HepG2 (cell line): ENCODE data around the gene ZNF655. TPM values are rescaled to one million over a fixed set of nuclear protein-coding genes. Genes with fewer than 3 reads are reported as not detected.

Source experiments
- ATAC-seq: fragments of 200-7000 bp; cut with Tn5 transposase; 3 replicates; pipeline ENCODE4 v1.9.1; 2020; ENCODE audit warnings: mild to moderate bottlenecking, moderate library complexity
- BruUV-seq: library from RNA; stranded (reverse); fragments of 400-500 nt; replicated peaks from 2 replicates; lab custom pipeline; 2021; lab: Mats Ljungman, UMichigan
- CTCF ChIA-PET: fragments of 300-600 bp; formaldehyde crosslinking; extraction: SDS; loops from one replicate; lab custom pipeline; 2021; ENCODE audit warnings: low total read pairs, inconsistent platforms, low intra/inter-chr PET ratio; lab: Yijun Ruan, JAX
- POLR2A ChIA-PET: fragments of 350-600 bp; sonication (Branson Sonifier 250); formaldehyde crosslinking; loops from one replicate; lab custom pipeline; 2020; ENCODE audit warnings: antibody characterized with exemption, inconsistent platforms; lab: Yijun Ruan, JAX
- DNase-seq: peaks from one replicate; pipeline ENCODE4 v3.0.0-alpha.2; 2015; ENCODE audit warnings: low spot score
- FAIRE-seq: peaks from 3 replicates; lab custom pipeline; 2011; peaks lifted over from hg19 to GRCh38; lab: Jason Lieb, UNC
- H2AFZ ChIP-seq: one replicate; pipeline ENCODE4 v1.6.1; 2011; ENCODE audit warnings: low read length, inconsistent platforms
- H3K27ac ChIP-seq: fragments of 300-600 bp; 3 replicates; pipeline ENCODE4 v1.8.0; 2011; ENCODE audit warnings: mixed run types, mild to moderate bottlenecking, mixed read lengths, low read length, inconsistent platforms; ENCODE audit not compliant: insufficient read depth; ENCODE audit errors: extremely low read length
- H3K27me3 ChIP-seq, 2 experiments: fragments of 200-600 bp in 1 of 2; 2 replicates in 1 of 2; 3 replicates in 1 of 2; pipeline versions ENCODE4 v1.6.0 to v1.8.0; 2011; ENCODE audit warnings: low read length in 2 of 2, mild to moderate bottlenecking in 2 of 2, moderate library complexity in 2 of 2, inconsistent platforms in 1 of 2; ENCODE audit not compliant: insufficient read depth in 2 of 2, control insufficient read depth in 1 of 2
- H3K36me3 ChIP-seq, 2 experiments: fragments of 200-600 bp in 1 of 2; replicated peaks in 1 of 2; 2 replicates in 1 of 2; 3 replicates in 1 of 2; pipeline versions ENCODE4 v1.5.1 to v1.8.0; 2011; ENCODE audit warnings: low read length in 2 of 2, inconsistent platforms in 1 of 2; ENCODE audit not compliant: insufficient read depth in 2 of 2, control insufficient read depth in 1 of 2
- H3K4me1 ChIP-seq: 2 replicates; pipeline ENCODE4 v1.5.1; 2012; ENCODE audit warnings: low read length, inconsistent platforms; ENCODE audit not compliant: insufficient read depth
- H3K4me2 ChIP-seq: 2 replicates; pipeline ENCODE4 v1.6.0; 2011; ENCODE audit warnings: low read depth, low read length, inconsistent platforms
- H3K4me3 ChIP-seq, 3 experiments: fragments of 200-600 bp in 1 of 3; sonication (generic), shearing (Covaris generic) in 1 of 3; replicated peaks in 1 of 3; 2 replicates each; pipeline ENCODE4 v1.5.1; 2011 to 2016; ENCODE audit warnings: low read length in 3 of 3, inconsistent platforms in 2 of 3, low read depth in 2 of 3, mild to moderate bottlenecking in 2 of 3, control low read depth in 1 of 3, mixed read lengths in 1 of 3; ENCODE audit not compliant: insufficient read depth in 1 of 3
- H3K79me2 ChIP-seq: one replicate; pipeline ENCODE4 v1.6.1; 2011; ENCODE audit warnings: low read length, inconsistent platforms; ENCODE audit not compliant: insufficient read depth
- H3K9ac ChIP-seq: 2 replicates; pipeline ENCODE4 v1.6.0; 2011; ENCODE audit warnings: mild to moderate bottlenecking, low read depth, low read length, inconsistent platforms; ENCODE audit not compliant: insufficient read depth
- H3K9me3 ChIP-seq: 2 replicates; pipeline ENCODE4 v1.5.1; 2012; ENCODE audit warnings: mild to moderate bottlenecking, low read length
- H4K20me1 ChIP-seq: 2 replicates; pipeline ENCODE4 v1.6.0; 2011; ENCODE audit warnings: inconsistent platforms, mild to moderate bottlenecking, low read length, moderate library complexity; ENCODE audit not compliant: insufficient read depth
- FOXA1 ChIP-seq, 2 experiments: fragments of 450-650 bp in 1 of 2; sonication (generic) in 1 of 2; formaldehyde crosslinking in 1 of 2; IDR thresholded peaks; 2 replicates each; pipeline versions ENCODE4 v1.4.0 to v1.6.1; 2016 to 2020; ENCODE audit warnings: missing genetic modification reagents in 1 of 2
- GLMP ChIP-seq: sonication (generic); formaldehyde crosslinking; IDR thresholded peaks from 2 replicates; pipeline ENCODE4 v1.9.0; 2021; ENCODE audit warnings: missing genetic modification reagents, mild to moderate bottlenecking, borderline replicate concordance
- RBFOX2 ChIP-seq: fragments of 200-400 bp; formaldehyde crosslinking; IDR thresholded peaks from 2 replicates; pipeline ENCODE4 v1.6.1; 2017; ENCODE audit warnings: low read depth, mild to moderate bottlenecking, low read length
- YY1 ChIP-seq: IDR thresholded peaks from 2 replicates; pipeline ENCODE4 v1.6.1; 2011; ENCODE audit warnings: low read length, low read depth, moderate library complexity, mild to moderate bottlenecking; ENCODE audit not compliant: insufficient read depth, insufficient replicate concordance
- ZBTB2 ChIP-seq: sonication (generic); formaldehyde crosslinking; IDR thresholded peaks from 2 replicates; pipeline ENCODE4 v1.8.0; 2022; ENCODE audit warnings: low read depth, missing genetic modification reagents
- ZBTB8A ChIP-seq: sonication (generic); formaldehyde crosslinking; IDR thresholded peaks from 2 replicates; pipeline ENCODE4 v1.4.0; 2020; ENCODE audit warnings: mild to moderate bottlenecking, low read depth, missing genetic modification reagents, borderline replicate concordance
- ZC3H4 ChIP-seq: sonication (generic); formaldehyde crosslinking; IDR thresholded peaks from 2 replicates; pipeline ENCODE4 v1.4.0; 2020; ENCODE audit warnings: missing genetic modification reagents, borderline replicate concordance
- ZFP36L1 ChIP-seq: sonication (generic); formaldehyde crosslinking; IDR thresholded peaks from 2 replicates; pipeline ENCODE4 v1.8.0; 2022; ENCODE audit warnings: mild to moderate bottlenecking, missing genetic modification reagents, moderate library complexity
- ZNF275 ChIP-seq: sonication (generic); formaldehyde crosslinking; IDR thresholded peaks from 2 replicates; pipeline ENCODE4 v1.8.0; 2022; ENCODE audit warnings: missing genetic modification reagents, mild to moderate bottlenecking, inconsistent platforms, borderline replicate concordance
- ZNF766 ChIP-seq: sonication (generic); formaldehyde crosslinking; IDR thresholded peaks from 2 replicates; pipeline ENCODE4 v1.5.0; 2020; ENCODE audit warnings: missing genetic modification reagents, borderline replicate concordance
- ZNF780A ChIP-seq: sonication (generic); formaldehyde crosslinking; IDR thresholded peaks from 2 replicates; pipeline ENCODE4 v1.8.0; 2022; ENCODE audit warnings: mild to moderate bottlenecking, missing genetic modification reagents, moderate library complexity
- ZNF839 ChIP-seq: sonication (generic); formaldehyde crosslinking; IDR thresholded peaks from 2 replicates; pipeline ENCODE4 v1.4.0; 2020; ENCODE audit warnings: missing genetic modification reagents, mild to moderate bottlenecking, borderline replicate concordance
- WGBS: methylation state at CpG from one replicate; pipeline ENCODE4 v1.1.6; 2017; ENCODE audit warnings: low lambda C conversion rate; 5-methylcytosine and 5-hydroxymethylcytosine counted together
- in situ Hi-C: cut with HindIII; loops from 2 replicates; pipeline ENCODE4 v1.10.0; 2017; ENCODE audit warnings: low pct_unique_long_range_greater_than_20kb; ENCODE audit not compliant: extremely low pct_ligation_motif_present
- intact Hi-C: fragments of 100-400 bp; cut with micrococcal nuclease; formaldehyde crosslinking; loops from one replicate; pipeline ENCODE4 v1.10.0; 2022; ENCODE audit not compliant: unreplicated experiment
- polyA plus RNA-seq, 8 experiments: library from polyadenylated mRNA; depleted of rRNA in 3 of 8; stranded (reverse) in 7 of 8; unstranded in 1 of 8; fragments of >200 nt; fragmentation: Illumina TruSeq in 4 of 8; extraction: Trizol in 4 of 8; gene quantifications; 2 replicates each; pipeline versions ENCODE4 v1.2.1 to v1.2.3, GENCODE V29; 2011 to 2016; ENCODE audit warnings: low read depth in 4 of 8, missing spikeins in 1 of 8, mixed read lengths in 1 of 8; ENCODE audit not compliant: insufficient read depth in 1 of 8
- total RNA-seq, 5 experiments: library from RNA; depleted of rRNA; stranded (reverse); fragments of >200 nt; fragmentation: Illumina TruSeq; extraction: Trizol; gene quantifications; 2 replicates each; pipeline ENCODE4 v1.2.3, GENCODE V29; 2016; ENCODE audit warnings: low read depth in 1 of 5

Gene ZNF655
- total and polyA plus RNA-seq, 2 of the 13 experiments (the other 11 are each of a cell fraction or from before 2014, with no cell fraction given): 53.4 to 75.6 TPM

- H2AFZ ChIP-seq: no peak overlapping the region
- TF ChIP-seq GLMP (CRISPR knock-in tag): no peak
- 0 out of 2 replicates have a peak, but pooled peaks have one; percentile 26 for TF ChIP-seq RBFOX2
- TF ChIP-seq ZNF275 (CRISPR knock-in tag): no peak
- TF ChIP-seq, all 625 proteins: peak for 1
- intact Hi-C loops: no loop called here
- POLR2A ChIA-PET: interaction anchor here (0.9 kb wide), 1 partner anchor 10 kb away, joined by 4 read pairs; no protein-coding TSS in a partner anchor
- no peaks in the 10 kb centered on the region; a peak in 1 of 5 replicates for H3K27me3 ChIP-seq
- no peak overlapping the region for H3K9ac ChIP-seq
- peaks cover 35% of the 10 kb centered on the region for H3K4me1 ChIP-seq
- H3K9me3 ChIP-seq: no peaks in the 10 kb centered on the region
- ATAC-seq (no peak), FAIRE-seq (no peak), DNase-seq (no peak)
- WGBS: 92% methylated on average over 9 of the region's 9 CpGs
- H3K36me3 ChIP-seq: peaks cover 19 to 57% of the 10 kb centered on the region in 2 experiments
- in situ Hi-C loops: no loop called here
- no peak overlapping the region for H3K4me3 ChIP-seq
- H3K4me2 ChIP-seq: no peak overlapping the region
- CTCF ChIA-PET: no interaction called here
- no peak overlapping the region for H3K27ac ChIP-seq
- H4K20me1 ChIP-seq: peaks cover 5% of the 10 kb centered on the region; the same call in 1 of the 2 replicates
- peaks cover 42% of the 10 kb centered on the region for H3K79me2 ChIP-seq
- BruUV-seq: TSS peak; percentile 3
Observed at GRCh38 chr7:99562114-99562784, 3.8 kb downstream of the ZNF655 start.

- Histone ChIP-seq H3K4me2 (no peak overlapping the region), H3K9me3 (no peaks in the 10 kb centered on the region), H3K9ac (no peak overlapping the region), H2AFZ (no peak overlapping the region), H3K36me3 (peaks cover 19 to 57% of the 10 kb centered on the region in 2 experiments), H4K20me1 (peaks cover 5% of the 10 kb centered on the region; the same call in 1 of the 2 replicates), H3K79me2 (peaks cover 36% of the 10 kb centered on the region), H3K27ac (no peak overlapping the region), H3K27me3 (no peaks in the 10 kb centered on the region; a peak in 1 of 5 replicates), H3K4me3 (no peak overlapping the region), H3K4me1 (peaks cover 32% of the 10 kb centered on the region)
- in situ Hi-C loops (no loop called here), intact Hi-C loops (no loop called here)
- POLR2A ChIA-PET: interaction anchor here (0.6 to 1.1 kb wide), 3 partner anchors 9 to 58 kb away, joined by 4 to 5 read pairs (median 4); partner anchors contain the start of genes FAM200A and ZKSCAN5
- DNase-seq (peak; percentile 67), ATAC-seq (no peak), FAIRE-seq (no peak)
- CTCF ChIA-PET: no interaction called here
- no TSS peak for BruUV-seq
- 50% methylated on average over 2 of the region's 2 CpGs for WGBS
- TF ChIP-seq FOXA1 (IDR thresholded peaks at IDR 0.05) (no peak), FOXA1 (CRISPR knock-in tag; IDR thresholded peaks at IDR 0.05) (0 out of 2 replicates have a peak, but pooled peaks have one; percentile 26), ZNF839 (CRISPR knock-in tag) (no peak), ZBTB8A (no peak), ZNF766 (no peak), YY1 (no peak), ZBTB2 (CRISPR knock-in tag) (no peak), ZC3H4 (CRISPR knock-in tag) (no peak), ZFP36L1 (CRISPR knock-in tag) (no peak), ZNF780A (CRISPR knock-in tag) (no peak)
Observed at GRCh38 chr7:99562832-99563231, 4.4 kb downstream of the ZNF655 start.
